Keratinocyte (primary cell): ENCODE measurements around the gene EXOC3.

Source experiments
- CTCF ChIP-seq, 3 experiments: IDR thresholded peaks in 1 of 3; conservative IDR thresholded peaks in 1 of 3; optimal IDR thresholded peaks in 1 of 3; 2 replicates in 2 of 3; 3 replicates in 1 of 3; pipeline versions ENCODE3 to v1.5.1; 2011; ENCODE audit warnings: low read length in 3 of 3, mild to moderate bottlenecking in 3 of 3, moderate library complexity in 2 of 3, control low read depth in 1 of 3, inconsistent platforms in 1 of 3; ENCODE audit not compliant: insufficient read depth in 2 of 3; ENCODE audit errors: extremely low read depth in 1 of 3
- EZH2 ChIP-seq: IDR thresholded peaks from one replicate; pipeline ENCODE4 v1.6.1; 2012; ENCODE audit warnings: inconsistent platforms, mild to moderate bottlenecking, low read length, moderate library complexity

- TF ChIP-seq CTCF (optimal IDR thresholded peaks at IDR 0.05 in 1 of 3, IDR thresholded peaks at IDR 0.05 in 1 of 3, conservative IDR thresholded peaks at IDR 0.05 in 1 of 3; ENCODE audit: extremely low read depth in 1 of 3, insufficient read depth in 2 of 3, low read length in 3 of 3) = no peak
- TF ChIP-seq EZH2 = no peak
Measured at GRCh38 chr5:492314-492893, 49.4 kb downstream of the EXOC3 start.
